ENCODE data around the gene NOM1. TPM values are rescaled to one million over a fixed set of nuclear protein-coding genes. Genes with fewer than 3 reads are reported as not detected.

Gene NOM1
- total and polyA plus RNA-seq, 2 donors (not counting 3 experiments of a cell fraction or from before 2014, with no cell fraction given): 13.7 to 38.6 TPM

- no peak overlapping the region for H2AFZ ChIP-seq (ENCODE audit: low read depth, low read length)
- no peak for FAIRE-seq
- TF ChIP-seq FOS (IDR thresholded peaks at IDR 0.05; ENCODE audit: borderline replicate concordance, insufficient read depth, low read length): no peak
- no peak for TF ChIP-seq MAX (IDR thresholded peaks at IDR 0.05; ENCODE audit: insufficient read depth, insufficient read length)
- TF ChIP-seq MYC (IDR thresholded peaks at IDR 0.05; ENCODE audit: low read depth, low read length): no peak
- no peak for TF ChIP-seq JUN (IDR thresholded peaks at IDR 0.05; ENCODE audit: borderline replicate concordance, insufficient read depth, insufficient read length, low read depth)
- TF ChIP-seq CTCF (IDR thresholded peaks at IDR 0.05; ENCODE audit: extremely low read depth in 1 of 2, insufficient read depth in 1 of 2, low read depth in 1 of 2, low read length in 2 of 2): no peak
- no peak for TF ChIP-seq EZH2 (IDR thresholded peaks at IDR 0.05; ENCODE audit: borderline replicate concordance, low read depth, low read length, severe bottlenecking)
- TF ChIP-seq POLR2A (IDR thresholded peaks at IDR 0.05; ENCODE audit: low read depth, low read length): no peak
- no TSS peak for BruUV-seq (replicated peaks)
- peaks cover 6% of the 10 kb centered on the region for H3K79me2 ChIP-seq (ENCODE audit: control insufficient read depth, insufficient read depth, low read length)
- CTCF ChIA-PET: no interaction called here
- no peak overlapping the region for H3K9ac ChIP-seq (replicated peaks; ENCODE audit: extremely low read depth, insufficient read depth, low read length)
- dilution Hi-C loops (cut with MboI; ENCODE audit: extremely low pct_ligation_motif_present, low sequenced_read_pairs) (no loop called here), intact Hi-C loops (cut with micrococcal nuclease) (no loop called here)
- H3K27ac ChIP-seq (ENCODE audit: insufficient read depth, low read depth, low read length): no peak overlapping the region
- no peak overlapping the region for H3K4me2 ChIP-seq (ENCODE audit: insufficient read depth, low read length)
- POLR2A ChIA-PET: no interaction called here
- H3K9me3 ChIP-seq (replicated peaks; ENCODE audit: control insufficient read depth, insufficient read depth, low read length): no peaks in the 10 kb centered on the region
- no peaks in the 10 kb centered on the region for H4K20me1 ChIP-seq (replicated peaks; ENCODE audit: control insufficient read depth, extremely low read depth, insufficient read depth, low read length)
- no peak for DNase-seq (ENCODE audit: low read depth, low spot score)
- no peaks in the 10 kb centered on the region for H3K9me1 ChIP-seq (replicated peaks; ENCODE audit: control insufficient read depth, extremely low read depth, insufficient read depth, low read length)
- H3K4me3 ChIP-seq (replicated peaks in 1 of 3; ENCODE audit: insufficient read depth in 1 of 3, low read depth in 1 of 3, low read length in 3 of 3): no peak overlapping the region
- no peaks in the 10 kb centered on the region for H3K4me1 ChIP-seq (ENCODE audit: control insufficient read depth, extremely low read depth, insufficient read depth, low read length)
- peaks cover 20 to 47% of the 10 kb centered on the region in 2 experiments for H3K36me3 ChIP-seq (ENCODE audit: control insufficient read depth in 2 of 2, extremely low read depth in 1 of 2, insufficient read depth in 2 of 2, low read length in 2 of 2)
- no peaks in the 10 kb centered on the region for H3K27me3 ChIP-seq (ENCODE audit: control insufficient read depth in 2 of 2, insufficient read depth in 2 of 2, low read length in 2 of 2)
Measured at GRCh38 chr7:156962145-156962544, 12.6 kb downstream of the NOM1 start.

Measured in endothelial cell of umbilical vein (primary cell).